ENCODE results near the gene KCNJ15. TPM values are rescaled to one million over a fixed set of nuclear protein-coding genes. Genes with fewer than 3 reads are reported as not detected.

Gene KCNJ15
- total and polyA plus RNA-seq, 2 of the 8 experiments (the other 6 are each of a cell fraction or from before 2014, with no cell fraction given): under 0.01 TPM; not detected in 1

GRCh38 chr21:38282921-38283320, 26.1 kb downstream of the KCNJ15 start:
- H3K9me3 ChIP-seq (ENCODE audit: insufficient read depth in 2 of 2, low read depth in 1 of 2, low read length in 1 of 2): no peaks in the 10 kb centered on the region; a peak in 1 of 4 replicates
- no peak overlapping the region for H3K4me3 ChIP-seq (ENCODE audit: extremely low read depth in 1 of 4, insufficient read depth in 2 of 4, low read depth in 3 of 4, low read length in 4 of 4)
- no peak overlapping the region for H4K91ac ChIP-seq (replicated peaks; ENCODE audit: insufficient read length, low read length)
- no peak overlapping the region for H3K27ac ChIP-seq (ENCODE audit: low read depth, low read length)
- no peak overlapping the region for H2AFZ ChIP-seq (ENCODE audit: low read length)
- no peaks in the 10 kb centered on the region for H3K79me1 ChIP-seq (ENCODE audit: low read depth, low read length)
- no peak overlapping the region for H3K23ac ChIP-seq (ENCODE audit: insufficient read length)
- H2BK120ac ChIP-seq (replicated peaks; ENCODE audit: low read depth, low read length): no peak overlapping the region
- no peak overlapping the region for H3K56ac ChIP-seq (replicated peaks; ENCODE audit: insufficient read length, low read depth, low read length)
- H3K79me2 ChIP-seq (ENCODE audit: control insufficient read depth in 1 of 2, insufficient read depth in 2 of 2, low read length in 2 of 2): no peaks in the 10 kb centered on the region
- CTCF ChIA-PET (ENCODE audit: partially characterized antibody): interaction anchor here (1.5 kb wide), 1 partner anchor 72 kb away, joined by 5 read pairs; no protein-coding TSS in a partner anchor
- no peaks in the 10 kb centered on the region for H3K27me3 ChIP-seq (replicated peaks in 1 of 4; ENCODE audit: control insufficient read depth in 3 of 4, extremely low read depth in 1 of 4, insufficient read depth in 3 of 4, low read length in 3 of 4)
- H2AK5ac ChIP-seq (ENCODE audit: low read depth, low read length): no peak overlapping the region
- H3K4me2 ChIP-seq (ENCODE audit: insufficient read depth in 1 of 2, low read depth in 2 of 2, low read length in 2 of 2): no peak overlapping the region
- H2BK12ac ChIP-seq (ENCODE audit: low read depth, low read length): no peak overlapping the region
- no peak overlapping the region for H3K9ac ChIP-seq (replicated peaks in 1 of 4; ENCODE audit: extremely low read depth in 1 of 4, low read depth in 3 of 4, low read length in 3 of 4)
- no peak overlapping the region for H3K18ac ChIP-seq (ENCODE audit: extremely low read depth, low read length)
- H3K4me1 ChIP-seq (replicated peaks in 1 of 4; ENCODE audit: control insufficient read depth in 3 of 4, insufficient read depth in 4 of 4, low read length in 3 of 4): no peaks in the 10 kb centered on the region; a peak in 1 of 7 replicates
- POLR2A ChIA-PET (ENCODE audit: partially characterized antibody): no interaction called here
- no peak overlapping the region for H3K14ac ChIP-seq (ENCODE audit: insufficient read length)
- no peaks in the 10 kb centered on the region for H3K36me3 ChIP-seq (ENCODE audit: control insufficient read depth in 2 of 4, insufficient read depth in 4 of 4, low read length in 3 of 4)
- no peak overlapping the region for H3K4ac ChIP-seq (replicated peaks; ENCODE audit: insufficient read length, low read depth, low read length)
- no peak overlapping the region for H2BK5ac ChIP-seq (ENCODE audit: low read depth, low read length)
- FAIRE-seq: no peak
- no peak overlapping the region for H2BK20ac ChIP-seq (ENCODE audit: low read length)
- no peak overlapping the region for H4K5ac ChIP-seq (ENCODE audit: insufficient read length, low read depth, low read length)
- no peak for DNase-seq (ENCODE audit: low read depth in 1 of 2, low spot score in 2 of 2)
- H3K23me2 ChIP-seq (ENCODE audit: low read depth, low read length): no peaks in the 10 kb centered on the region
- H2BK15ac ChIP-seq (ENCODE audit: low read length): no peak overlapping the region
- H4K20me1 ChIP-seq (replicated peaks in 1 of 2; ENCODE audit: control insufficient read depth in 1 of 2, insufficient read depth in 2 of 2, low read length in 2 of 2): no peaks in the 10 kb centered on the region
- WGBS, 2 experiments (ENCODE audit: extremely low coverage in 1 of 2, insufficient coverage in 1 of 2, insufficient read length in 1 of 2, insufficient replicate concordance in 2 of 2, low coverage in 1 of 2, low lambda C conversion rate in 2 of 2, missing lambda C conversion rate in 1 of 2): 92% methylated on average over 3 of the region's 3 CpGs; no CpG with 5 or more reads in 1 of the 2 experiments
- no peak overlapping the region for H4K8ac ChIP-seq (ENCODE audit: extremely low read depth, insufficient read depth, low read length)
- no peak for TF ChIP-seq MAX (IDR thresholded peaks at IDR 0.05)
- TF ChIP-seq RXRA (IDR thresholded peaks at IDR 0.05; ENCODE audit: insufficient read depth, low read depth, low read length): no peak
- no peak for TF ChIP-seq BRCA1 (IDR thresholded peaks at IDR 0.05; ENCODE audit: low read depth, low read length)
- TF ChIP-seq E2F6 (IDR thresholded peaks at IDR 0.05): no peak
- no peak for TF ChIP-seq POU5F1 (IDR thresholded peaks at IDR 0.05; ENCODE audit: low read depth, low read length)
- TF ChIP-seq EGR1 (IDR thresholded peaks at IDR 0.05; ENCODE audit: borderline replicate concordance, low read depth, low read length): no peak
- TF ChIP-seq CTBP2 (IDR thresholded peaks at IDR 0.05; ENCODE audit: borderline replicate concordance, insufficient read depth, insufficient read length, low read length): no peak
- TF ChIP-seq SIN3A (conservative IDR thresholded peaks at IDR 0.05 in 1 of 2, IDR thresholded peaks at IDR 0.05 in 1 of 2; ENCODE audit: low read depth in 1 of 2, low read length in 2 of 2): no peak
- TF ChIP-seq KDM1A (IDR thresholded peaks at IDR 0.05; ENCODE audit: borderline replicate concordance, low read length): no peak
- TF ChIP-seq RBBP5 (IDR thresholded peaks at IDR 0.05; ENCODE audit: borderline replicate concordance, low read depth, low read length): no peak
- TF ChIP-seq SAP30 (IDR thresholded peaks at IDR 0.05; ENCODE audit: insufficient read depth, insufficient replicate concordance, low read length): no peak
- no peak for TF ChIP-seq BCL11A (IDR thresholded peaks at IDR 0.05; ENCODE audit: low read depth in 2 of 2, low read length in 2 of 2)
- no peak for TF ChIP-seq FOSL1 (IDR thresholded peaks at IDR 0.05; ENCODE audit: insufficient read depth, low read depth, low read length)

All from H1 (cell line).